GM13977 (cell line): ENCODE measurements around the gene FBXL22.

Experiments
- DNase-seq: peaks from one replicate; pipeline ENCODE4 v3.0.0; 2012; ENCODE audit warnings: low spot score
- CTCF ChIP-seq: IDR thresholded peaks from 2 replicates; pipeline ENCODE4 v1.5.1; 2012; ENCODE audit warnings: mild to moderate bottlenecking, control low read depth; ENCODE audit not compliant: insufficient read depth; ENCODE audit errors: extremely low read depth, missing control alignments
- in situ Hi-C: fragments of 300-500 bp; cut with MboI; formaldehyde crosslinking; loops from one replicate; pipeline ENCODE4 v1.12.0; 2022; ENCODE audit warnings: low sequenced_read_pairs, low pct_unique_long_range_greater_than_20kb, mixed read lengths, inconsistent platforms; ENCODE audit not compliant: unreplicated experiment

The FBXL22 gene

DNA sequence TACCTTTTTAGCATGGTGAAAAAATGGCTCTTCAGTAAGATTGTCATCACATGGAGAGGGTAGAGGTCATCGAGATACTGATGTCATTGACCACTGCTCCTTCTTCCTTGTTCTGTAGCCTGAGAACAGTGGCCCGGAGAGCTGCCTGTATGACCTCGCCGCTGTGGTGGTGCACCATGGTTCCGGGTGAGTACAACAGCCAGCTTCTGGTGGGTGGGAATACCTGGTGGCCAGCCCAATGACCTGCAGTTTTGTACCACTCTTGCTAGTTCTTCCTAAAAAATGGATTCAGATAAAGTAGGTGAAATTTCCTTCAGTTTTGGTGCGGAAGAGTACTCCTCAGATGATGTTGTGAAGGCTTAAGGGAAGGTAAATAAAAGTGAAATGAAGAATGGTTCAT lies 8.4 kb upstream of the FBXL22 start:
- in situ Hi-C loops = no loop called here
- no peak for TF ChIP-seq CTCF
- no peak for DNase-seq

DNA sequence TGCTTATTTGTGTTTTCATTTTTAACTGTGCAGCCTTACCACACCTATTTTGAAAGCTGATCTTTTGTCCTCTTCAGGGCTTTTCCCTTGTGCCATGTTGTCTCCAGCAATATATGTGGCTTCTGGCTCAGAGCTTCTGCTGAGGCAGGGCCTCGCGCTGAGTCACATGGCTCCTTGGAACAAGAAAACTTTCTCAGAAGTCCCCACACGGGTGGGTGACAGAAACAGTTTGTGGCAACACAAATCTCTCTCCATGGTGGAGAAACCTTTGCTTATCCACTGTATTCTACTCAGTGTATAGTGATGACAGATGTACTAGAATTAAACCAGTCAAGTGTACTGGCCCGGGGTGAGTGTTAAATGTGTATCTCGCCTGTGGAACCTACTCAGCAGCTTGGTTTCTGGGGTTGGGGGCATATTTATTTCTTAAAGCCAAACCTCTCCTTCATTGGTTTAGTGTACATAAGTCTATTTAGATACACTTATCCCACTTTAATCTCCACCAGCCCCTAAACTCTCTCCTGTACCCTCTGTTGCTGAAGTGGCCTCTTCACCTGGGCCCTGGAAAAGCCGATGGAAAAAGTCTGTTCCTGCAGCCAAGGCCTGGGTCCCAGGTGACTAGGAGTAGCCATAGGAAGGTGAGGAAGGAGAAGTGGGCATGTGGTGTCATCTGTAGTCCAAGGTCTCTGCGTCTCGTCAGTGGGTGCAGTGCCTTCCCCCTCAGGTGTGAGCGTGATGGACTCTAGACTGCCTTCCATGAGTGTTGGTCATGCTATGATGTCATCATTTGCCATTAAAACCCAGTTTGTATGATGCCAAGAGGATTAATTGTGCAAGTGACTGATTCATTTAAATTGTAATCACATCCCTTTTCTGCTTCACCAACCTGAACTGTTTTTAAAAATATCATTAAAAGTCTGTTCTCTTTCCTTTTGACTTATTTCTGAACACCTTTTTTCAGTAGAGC lies 3.2 kb upstream of the FBXL22 start:
- TF ChIP-seq CTCF = no peak
- in situ Hi-C loops = no loop called here
- DNase-seq = no peak

GRCh38 chr15:63595065-63595464 lies 2.1 kb upstream of the FBXL22 start:
- DNase-seq = no peak
- no peak for TF ChIP-seq CTCF
- in situ Hi-C loops = no loop called here

- no peak for DNase-seq
- in situ Hi-C loops = no loop called here
- TF ChIP-seq CTCF = no peak
These were observed 1.5 kb upstream of the FBXL22 start for GRCh38 chr15:63595688-63596087.

DNA sequence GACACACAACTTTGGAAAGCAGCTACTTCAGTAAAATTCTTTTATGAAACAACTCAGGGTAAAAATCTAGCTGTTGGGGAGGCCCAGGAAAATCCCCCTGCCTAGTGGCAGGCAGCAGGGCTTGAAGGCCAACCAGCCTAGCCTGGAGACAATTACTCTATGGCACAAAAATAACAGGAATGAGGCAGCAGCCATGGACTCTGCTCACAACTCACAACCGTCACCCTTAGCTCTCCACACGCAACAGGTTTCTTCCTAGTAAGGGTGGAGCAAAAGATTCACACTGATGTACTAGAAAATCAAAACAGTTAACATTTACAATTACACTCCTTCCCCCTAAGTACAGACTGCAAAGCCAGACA lies 530 bp upstream of the FBXL22 start:
- TF ChIP-seq CTCF = no peak
- in situ Hi-C loops = no loop called here
- DNase-seq = no peak

- no peak for TF ChIP-seq CTCF
- no peak for DNase-seq
- in situ Hi-C loops = no loop called here
These were observed 634 bp downstream of the FBXL22 start for GRCh38 chr15:63597821-63598220.
